ENCODE measurements around the gene MEIOSIN.
"Not testable (repeated sequence)": the region's sequence is repeated elsewhere in the genome, so short reads cannot be mapped to it uniquely, and the experiment has no call there.

MEIOSIN gene

GRCh38 chr19:45792470-45793177 is 59.4 kb downstream of the MEIOSIN start, which contains the start of gene DMWD:
DMWD (minus strand) TSS chr19:45792845; CDS start chr19:45792756, 89 bp downstream.
- no peak for TF ChIP-seq CTCF (IDR thresholded peaks at IDR 0.05; ENCODE audit: control extremely low read depth, extremely low read depth, low read depth, missing control alignments)
- POLR2A ChIA-PET, result interaction anchor here (0.6 kb wide), 1 partner anchor 23 kb away, joined by 3 read pairs; the partner anchor contains the start of gene SIX5
- peak; percentile 99 for DNase-seq (ENCODE audit: extremely low spot score)
- CTCF ChIA-PET, result interaction anchor here (1.0 to 8.0 kb wide), 5 partner anchors 10 to 24 kb away, joined by 4 to 77 read pairs (median 8); partner anchors contain the start of genes DMPK and SIX5

- no peak for DNase-seq (ENCODE audit: extremely low spot score)
- POLR2A ChIA-PET, result interaction anchor here (0.6 kb wide), 1 partner anchor 24 kb away, joined by 3 read pairs; the partner anchor contains the start of gene SIX5
- TF ChIP-seq CTCF (IDR thresholded peaks at IDR 0.05; ENCODE audit: control extremely low read depth, extremely low read depth, low read depth, missing control alignments), result no peak
- CTCF ChIA-PET, result interaction anchor here (1.0 to 8.0 kb wide), 4 partner anchors 9 to 23 kb away, joined by 4 to 77 read pairs (median 12); partner anchors contain the start of genes DMPK and SIX5
Observed at GRCh38 chr19:45793178-45793564, 59.9 kb downstream of the MEIOSIN start.

DNA sequence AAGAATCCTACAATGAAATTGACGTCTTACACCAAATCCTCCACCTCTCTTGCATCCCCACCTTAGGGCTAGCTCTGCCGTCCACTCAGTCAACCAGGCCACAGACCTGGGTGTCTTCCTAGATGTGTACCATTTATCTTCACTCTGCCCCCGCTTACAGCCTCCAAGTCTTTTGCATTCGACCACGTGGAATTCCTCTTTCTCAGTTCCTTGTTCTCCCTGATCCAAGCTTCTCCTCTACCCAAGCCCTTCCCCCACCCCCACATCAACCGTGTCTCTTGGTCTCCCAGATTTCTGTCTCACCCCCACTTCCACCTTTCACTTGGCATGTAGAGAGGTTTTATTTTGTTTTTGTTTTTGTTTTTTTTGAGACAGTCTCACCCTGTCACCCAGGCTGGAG is 60.6 kb downstream of the MEIOSIN start:
- no peak for TF ChIP-seq CTCF (IDR thresholded peaks at IDR 0.05; ENCODE audit: control extremely low read depth, extremely low read depth, low read depth, missing control alignments)
- DNase-seq (ENCODE audit: extremely low spot score), result no peak
- POLR2A ChIA-PET, result no interaction called here
- CTCF ChIA-PET, result interaction anchor here (1.5 to 8.0 kb wide), 4 partner anchors 12 to 24 kb away, joined by 5 to 77 read pairs (median 18); partner anchors contain the start of genes DMPK and SIX5

- TF ChIP-seq CTCF (IDR thresholded peaks at IDR 0.05; ENCODE audit: control extremely low read depth, extremely low read depth, low read depth, missing control alignments), result no peak
- ChIA-PET CTCF (interaction anchor here (0.7 to 8.0 kb wide), 7 partner anchors 13 to 356 kb away, joined by 3 to 77 read pairs (median 5); partner anchors contain the start of genes DMPK and SIX5), POLR2A (interaction anchor here (1.0 kb wide), 1 partner anchor 18 kb away, joined by 3 read pairs; no protein-coding TSS in a partner anchor)
- no peak for DNase-seq (ENCODE audit: extremely low spot score)
Observed at GRCh38 chr19:45794627-45795026, 61.4 kb downstream of the MEIOSIN start.

GRCh38 chr19:45798995-45799517 is 65.8 kb downstream of the MEIOSIN start:
- ChIA-PET POLR2A (interaction anchor here (0.6 kb wide), 1 partner anchor 201 kb away, joined by 3 read pairs; no protein-coding TSS in a partner anchor), CTCF (interaction anchor here (0.7 to 11.7 kb wide), 33 partner anchors 9 to 707 kb away, joined by 3 to 113 read pairs (median 4); partner anchors contain the start of genes DMPK, FOXA3, RSPH6A and SIX5)
- peak; percentile 81 for DNase-seq (ENCODE audit: extremely low spot score)
- TF ChIP-seq CTCF (IDR thresholded peaks at IDR 0.05; ENCODE audit: control extremely low read depth, extremely low read depth, low read depth, missing control alignments), result peak; percentile 72

- DNase-seq (ENCODE audit: extremely low spot score); POLR2A ChIA-PET: not testable (repeated sequence)
- CTCF ChIA-PET, result interaction anchor here (0.7 to 11.7 kb wide), 32 partner anchors 9 to 708 kb away, joined by 3 to 113 read pairs (median 4); partner anchors contain the start of genes DMPK, FOXA3, RSPH6A and SIX5
Observed at GRCh38 chr19:45799541-45799940, 66.3 kb downstream of the MEIOSIN start.
